ELF-1 (cell line): ENCODE data around the gene OR13J1.
A peak's percentile ranks its signal among the peaks of the same experiment; 100 is the strongest.

Experiments used
- DNase-seq: peaks from one replicate; pipeline ENCODE4 v3.0.0-alpha.2; 2016; ENCODE audit warnings: low read depth, low spot score

Gene OR13J1

DNA sequence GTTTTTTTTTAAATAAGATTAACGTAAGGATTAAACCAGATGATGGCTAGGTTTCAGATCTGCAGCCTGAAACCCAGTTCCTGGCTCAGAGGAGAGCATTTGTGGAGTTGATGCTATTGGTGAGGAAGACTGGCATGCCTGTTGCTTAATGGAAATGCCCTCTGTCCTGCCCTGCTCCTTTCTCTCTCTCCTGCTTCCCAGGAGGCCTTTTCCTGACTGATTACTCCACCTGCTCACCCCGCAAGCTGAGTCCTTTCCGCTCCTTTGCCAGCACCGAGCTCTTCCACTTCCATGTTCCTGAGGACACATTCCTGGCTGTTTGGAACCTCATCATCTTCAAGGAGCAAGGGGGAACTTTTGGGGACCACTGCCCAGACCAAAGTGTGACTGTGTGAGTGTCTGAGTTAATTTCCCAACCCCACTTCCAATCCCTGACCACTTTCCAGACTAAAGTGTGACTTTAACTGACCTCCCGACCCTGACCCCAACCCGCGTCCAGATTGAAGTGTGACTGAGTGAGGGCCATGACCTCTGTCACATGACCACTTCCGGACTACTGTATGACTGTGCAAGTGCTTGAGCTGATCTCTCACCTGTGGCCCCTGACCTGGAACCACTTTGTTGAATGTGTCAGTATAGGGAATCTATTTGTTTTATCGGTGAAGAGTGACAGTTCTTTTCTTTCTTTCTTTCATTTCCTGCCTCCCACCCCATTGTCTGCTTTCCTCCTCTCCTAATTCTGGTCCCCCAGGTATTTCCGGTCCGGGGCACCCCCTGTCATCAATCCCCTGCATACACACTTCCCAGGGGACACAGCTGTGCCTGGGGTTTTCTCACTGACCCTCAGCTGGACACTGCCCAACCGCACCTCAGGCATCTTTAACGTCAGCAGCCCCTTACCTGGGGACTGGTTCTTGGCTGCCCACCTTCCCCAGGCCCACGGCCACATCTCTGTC is 35.7 kb downstream of the OR13J1 start:
- no peak for DNase-seq

DNA sequence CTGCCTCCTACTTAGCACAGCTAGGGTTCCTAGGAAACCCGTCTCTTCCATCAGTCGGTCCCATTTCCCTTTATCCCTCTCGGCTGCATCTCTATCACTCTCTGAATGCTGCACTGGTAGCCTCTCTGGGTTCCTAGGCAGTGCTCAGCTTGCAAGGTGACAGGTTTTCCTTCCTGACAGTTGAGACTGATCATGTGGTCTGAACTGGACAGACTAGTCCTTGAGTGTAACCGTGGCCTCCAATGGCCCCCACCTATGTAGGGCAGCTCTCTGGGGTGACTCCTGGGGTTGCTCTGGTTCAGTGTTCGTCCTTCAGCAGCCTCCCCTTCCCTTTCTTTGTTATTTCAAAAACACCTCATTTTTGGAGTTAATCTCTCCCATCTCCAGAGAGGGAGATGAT is 37.4 kb downstream of the OR13J1 start:
- DNase-seq = no peak

DNA sequence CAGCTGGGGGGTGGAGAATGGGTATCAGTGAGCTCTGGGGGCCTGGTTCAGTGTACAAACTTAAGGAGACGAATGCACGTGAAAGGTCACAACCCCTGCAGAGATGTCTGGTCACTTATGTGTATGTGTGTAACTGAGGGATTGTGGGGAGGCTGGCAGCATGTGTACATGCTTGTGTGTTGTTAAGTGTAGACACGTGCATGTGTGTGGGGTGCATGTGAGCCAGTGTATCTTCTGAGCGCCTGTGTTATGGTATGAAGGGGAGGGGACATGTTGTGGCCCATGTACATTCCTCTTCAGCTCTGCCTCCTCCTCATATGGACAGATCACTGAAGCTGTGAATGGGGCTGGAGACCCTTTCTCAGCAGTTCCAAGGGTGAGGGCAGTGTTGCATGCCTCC is 39.2 kb downstream of the OR13J1 start:
- no peak for DNase-seq

DNA sequence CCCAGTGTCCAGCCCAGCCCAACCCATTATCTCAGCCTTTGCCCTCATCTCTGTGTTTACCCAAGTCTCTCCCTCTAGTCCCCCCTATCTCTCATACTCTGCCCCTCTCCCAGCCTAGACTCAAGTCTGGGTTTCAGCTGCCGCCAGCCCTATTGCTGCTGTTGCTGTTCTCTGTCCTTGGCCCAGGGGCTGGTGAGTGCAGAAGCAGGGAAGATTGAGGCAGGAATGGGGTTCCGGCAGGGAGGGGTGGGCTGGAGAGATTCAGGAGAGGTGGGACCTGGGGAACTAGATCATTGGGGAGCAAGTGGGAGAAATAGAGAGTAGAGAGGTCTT is 40.5 kb downstream of the OR13J1 start:
- DNase-seq = no peak

DNA sequence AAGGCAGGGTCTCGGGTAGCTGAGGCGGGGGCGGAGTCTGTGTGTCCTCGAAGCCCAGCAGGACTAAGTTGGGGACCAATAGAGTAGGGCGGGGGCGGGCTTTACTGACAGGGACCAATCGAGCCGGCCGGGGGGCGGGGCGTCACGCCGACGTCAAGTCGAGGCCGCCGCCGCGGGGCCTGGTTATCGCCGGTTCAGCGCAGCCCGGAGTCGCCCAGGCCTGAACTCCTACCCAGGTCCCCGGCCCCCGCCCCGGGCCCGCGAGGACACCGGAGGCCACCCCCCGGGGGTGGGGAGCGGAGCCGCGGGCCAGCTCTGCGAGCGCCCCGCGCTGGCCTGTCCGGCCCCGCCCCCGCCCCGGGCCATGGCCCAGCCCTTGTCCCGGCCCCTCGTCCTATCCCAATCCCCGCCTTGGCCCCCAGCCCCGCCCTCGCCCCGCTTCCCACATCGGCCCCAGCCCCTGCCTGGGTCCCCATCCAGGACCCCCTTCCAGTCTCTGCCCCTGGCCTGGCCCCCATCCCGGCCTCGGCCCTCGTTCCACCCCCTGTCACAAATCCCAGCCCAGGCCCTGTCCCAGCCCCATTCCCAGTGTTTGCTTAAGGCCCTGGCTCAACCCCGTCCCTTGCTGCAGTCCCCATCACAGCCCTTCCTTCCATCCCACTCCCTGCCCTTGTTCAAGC is 41.0 kb downstream of the OR13J1 start, which contains the start of gene TMEM8B:
TSS of gene TMEM8B (plus strand) at position 145 of the 680 bp plus-strand sequence. CDS start at position 365, 220 bp downstream.
- DNase-seq = peak; percentile 88

DNA sequence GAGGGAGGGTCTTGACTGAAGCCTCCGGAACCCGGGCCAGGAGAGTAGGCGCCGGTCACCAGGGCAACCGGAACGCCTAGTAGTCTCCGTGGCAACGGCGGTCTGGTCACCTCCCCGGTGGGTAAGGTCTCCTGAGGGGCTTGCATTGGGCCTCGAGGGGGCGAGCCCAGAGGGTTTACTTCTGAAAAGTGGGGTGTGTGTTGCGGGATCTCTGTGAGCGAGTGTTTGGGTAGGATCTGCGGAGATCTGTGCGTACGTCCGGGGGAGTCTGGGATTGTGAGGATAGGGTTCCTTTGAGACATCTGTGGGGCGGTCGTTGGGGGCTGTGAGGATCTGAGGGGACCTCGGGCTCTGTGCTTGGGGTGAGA is 41.5 kb downstream of the OR13J1 start, which contains the start of gene FAM221B:
TSS of gene FAM221B (minus strand) at position 17 of the 368 bp plus-strand sequence. CDS start 2,571 bp downstream, outside the sequence.
- no peak for DNase-seq

DNA sequence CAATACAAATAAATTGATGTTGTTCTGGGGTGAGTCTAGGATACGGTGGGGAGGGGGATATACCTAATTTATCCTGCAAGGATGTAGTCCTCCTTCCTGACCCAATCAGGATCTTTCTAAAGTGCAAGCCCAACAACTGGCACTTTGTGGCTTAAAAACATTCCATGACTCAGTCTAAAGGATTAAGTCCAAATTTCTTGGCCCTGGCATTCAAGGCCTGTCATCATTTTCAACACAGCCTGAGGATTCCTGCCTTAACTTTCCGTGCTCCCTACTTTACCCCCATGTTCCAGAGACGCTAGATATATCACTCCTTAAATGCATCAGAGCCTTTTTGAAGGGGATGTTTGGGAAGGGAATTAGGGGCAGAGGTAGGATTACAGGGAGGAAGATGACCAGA is 42.7 kb downstream of the OR13J1 start:
- DNase-seq = no peak

DNA sequence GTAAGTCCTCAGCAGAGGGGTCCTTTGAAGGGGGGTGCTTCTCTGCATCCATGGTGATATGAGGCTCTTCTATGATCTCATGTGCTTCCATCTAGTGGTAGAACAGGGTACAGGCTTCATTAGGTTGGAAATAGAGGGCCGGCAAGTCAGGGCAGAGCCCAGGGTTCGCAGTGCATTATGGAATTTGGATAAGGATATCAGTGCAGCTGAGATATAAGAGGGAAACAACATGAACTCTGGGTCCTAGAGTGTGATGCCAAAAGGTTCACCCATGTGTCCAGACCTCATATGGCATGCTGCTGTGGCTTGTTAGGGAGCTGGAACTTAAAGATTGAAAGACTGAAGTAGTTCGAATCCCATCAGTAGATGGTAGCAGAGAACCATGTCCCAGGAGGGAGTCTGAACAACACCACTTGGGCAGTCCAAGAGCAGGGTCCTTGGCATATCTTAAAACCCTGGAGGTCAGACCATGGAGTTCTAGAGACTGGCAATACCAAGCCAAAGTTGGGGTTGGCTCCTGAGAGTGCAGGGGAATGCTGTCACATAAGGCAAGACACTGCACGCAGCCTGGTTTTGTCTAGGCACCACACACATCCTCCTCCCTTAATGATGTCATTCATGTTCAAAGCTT is 44.0 kb downstream of the OR13J1 start:
- peak; percentile 55 for DNase-seq

DNA sequence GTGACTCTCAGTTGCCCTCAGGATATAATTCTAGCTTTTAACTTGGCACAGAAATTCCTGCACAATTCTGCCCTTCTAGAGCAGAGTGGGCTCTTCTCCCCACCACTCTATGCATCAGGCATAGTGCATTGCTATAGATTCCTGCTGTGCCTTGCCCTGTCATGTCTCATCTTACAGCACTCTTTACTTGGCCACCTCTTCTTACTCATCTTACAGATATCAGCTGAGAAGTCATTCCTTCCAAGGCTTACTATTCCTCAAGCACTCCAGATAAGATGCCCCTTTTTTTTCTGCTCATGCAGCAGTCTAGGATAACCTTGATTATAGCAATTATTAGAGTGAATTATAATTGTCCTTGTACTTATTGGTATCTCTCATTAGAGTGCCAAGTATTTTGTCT is 47.3 kb downstream of the OR13J1 start:
- DNase-seq = no peak

DNA sequence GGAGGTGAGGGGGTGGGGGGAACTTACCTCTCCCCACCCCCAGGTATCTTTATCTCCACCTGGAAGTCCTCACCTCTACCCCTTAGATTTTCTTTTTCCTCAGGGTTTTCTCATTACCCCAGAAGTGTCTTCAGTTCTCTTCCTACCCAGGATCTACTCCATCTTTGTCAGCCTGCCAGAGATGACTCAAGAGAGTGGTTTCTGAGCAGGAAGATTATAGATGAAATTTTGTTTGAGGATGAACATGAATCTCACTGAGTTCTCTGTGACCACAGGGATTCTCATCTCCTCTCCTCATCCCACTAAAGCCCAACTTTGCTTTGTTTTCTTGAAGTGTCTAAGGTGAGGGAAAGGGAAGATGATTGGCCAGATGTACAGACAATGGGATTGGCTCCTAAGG is 50.1 kb downstream of the OR13J1 start:
- DNase-seq = no peak
